NCI-H128 (cell line): ENCODE data around the gene GRB7.
"Not testable (repeated sequence)": the region's sequence is repeated elsewhere in the genome, so short reads cannot be mapped to it uniquely, and the experiment has no call there.

Experiments used
- DNase-seq: peaks from one replicate; lab custom pipeline; 2025; ENCODE audit not compliant: unreplicated experiment; lab: John Stamatoyannopoulos, UW

Gene GRB7

DNA sequence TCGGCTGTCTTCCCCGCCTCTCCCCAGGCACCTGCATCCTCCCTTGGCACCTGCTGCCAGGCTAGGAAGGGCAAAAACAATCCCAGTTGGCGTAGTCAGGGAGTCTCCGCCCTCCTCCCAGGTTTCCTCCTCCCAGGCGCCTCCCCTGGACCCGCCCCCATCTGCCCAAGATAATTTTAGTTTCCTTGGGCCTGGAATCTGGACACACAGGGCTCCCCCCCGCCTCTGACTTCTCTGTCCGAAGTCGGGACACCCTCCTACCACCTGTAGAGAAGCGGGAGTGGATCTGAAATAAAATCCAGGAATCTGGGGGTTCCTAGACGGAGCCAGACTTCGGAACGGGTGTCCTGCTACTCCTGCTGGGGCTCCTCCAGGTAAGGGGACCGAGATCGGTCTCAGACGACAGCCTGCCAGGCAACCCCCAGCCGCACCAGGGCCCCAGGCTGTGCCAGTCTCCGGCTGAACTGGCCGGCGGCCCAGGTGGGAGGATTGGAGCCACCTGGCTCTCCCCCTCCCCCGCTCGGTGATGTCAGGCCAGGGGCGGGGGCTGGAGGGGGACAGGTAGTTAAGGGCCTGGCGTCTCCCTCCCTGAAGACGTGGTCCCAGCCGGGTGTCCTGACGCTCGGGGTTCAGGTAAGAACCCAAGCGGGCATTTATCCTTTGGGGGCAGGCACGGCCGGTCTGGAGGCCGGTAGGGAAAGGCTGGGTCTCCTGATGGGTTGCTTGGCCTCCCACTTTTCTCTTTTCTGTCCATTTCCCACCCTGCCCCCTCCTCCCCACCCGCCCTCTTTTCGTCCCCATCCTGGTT is at the start of gene GRB7:
GRB7 (plus strand) TSS at position 179 of the 808 bp plus-strand sequence. CDS start 4,364 bp downstream, outside the sequence.
- DNase-seq: peak; percentile 67

DNA sequence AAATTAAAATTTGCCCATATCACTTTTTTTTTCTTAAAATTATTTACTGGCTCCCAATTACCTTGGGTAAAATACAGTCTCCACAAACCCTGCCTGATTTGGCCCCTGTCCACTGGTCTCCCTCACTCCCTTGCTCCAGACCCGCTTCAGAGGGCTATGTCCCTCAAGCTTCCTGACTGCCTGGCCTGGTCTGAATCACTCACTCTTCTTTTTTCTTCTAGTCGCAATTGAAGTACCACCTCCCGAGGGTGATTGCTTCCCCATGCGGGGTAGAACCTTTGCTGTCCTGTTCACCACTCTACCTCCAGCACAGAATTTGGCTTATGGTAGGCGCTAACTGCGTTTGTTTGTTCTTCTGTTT is 49.3 kb upstream of the GRB7 start:
- no peak for DNase-seq

DNA sequence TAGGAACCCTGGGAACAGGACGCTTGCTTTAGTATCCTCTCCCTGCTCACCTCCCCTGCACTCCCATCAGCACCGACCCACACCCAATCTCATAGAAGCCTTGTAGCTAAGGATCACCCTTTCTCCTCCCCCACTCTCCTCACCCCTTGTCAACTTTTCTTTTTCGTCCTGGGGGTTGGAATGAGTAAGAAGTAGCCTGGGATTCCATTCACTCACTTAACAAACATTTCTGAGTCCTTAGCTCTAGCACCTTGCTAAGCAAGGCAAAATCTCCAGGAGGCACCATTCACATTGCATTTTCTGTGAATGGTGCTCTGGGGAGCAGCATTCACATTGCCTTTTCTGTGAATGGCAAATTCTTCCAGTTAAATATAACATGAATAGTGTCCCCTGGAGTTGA is 48.8 kb upstream of the GRB7 start:
- no peak for DNase-seq

DNA sequence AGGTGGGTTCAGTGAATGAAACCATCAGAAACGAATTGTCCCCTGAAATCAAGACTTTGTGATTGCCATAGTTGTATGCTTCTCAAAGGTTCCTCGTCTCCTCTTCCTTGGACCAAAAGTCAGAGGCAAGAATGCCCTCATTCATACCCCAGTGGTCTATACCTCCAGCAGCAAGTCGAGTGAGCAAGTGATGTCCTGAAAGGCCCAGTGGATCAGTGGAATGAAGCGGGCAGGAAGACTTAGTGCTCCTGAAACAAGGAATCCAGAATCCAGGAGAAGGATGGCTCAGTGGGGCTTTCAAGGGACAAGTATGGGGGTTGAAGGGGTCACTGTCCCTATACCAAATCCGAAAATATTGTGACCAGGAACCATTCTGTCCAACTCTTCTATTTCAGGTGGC is 43.1 kb upstream of the GRB7 start:
- no peak for DNase-seq

DNA sequence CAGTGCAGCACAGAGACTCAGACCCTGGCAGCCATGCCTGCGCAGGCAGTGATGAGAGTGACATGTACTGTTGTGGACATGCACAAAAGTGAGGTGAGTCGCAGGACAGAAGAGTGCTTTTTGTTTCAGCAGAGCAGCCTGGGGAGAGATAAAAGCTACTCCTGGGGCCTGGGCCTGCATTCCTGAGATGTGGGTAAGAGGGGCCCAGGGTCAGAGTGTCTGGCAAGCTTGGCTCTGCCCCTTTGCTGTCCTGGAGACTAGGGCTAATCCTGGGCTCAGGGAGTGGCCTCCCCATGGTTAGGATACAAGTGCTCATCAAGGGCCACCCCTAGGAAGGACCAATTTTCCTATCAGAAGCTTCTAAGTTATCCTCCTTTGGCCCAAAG is 42.7 kb upstream of the GRB7 start:
- DNase-seq: no peak

DNA sequence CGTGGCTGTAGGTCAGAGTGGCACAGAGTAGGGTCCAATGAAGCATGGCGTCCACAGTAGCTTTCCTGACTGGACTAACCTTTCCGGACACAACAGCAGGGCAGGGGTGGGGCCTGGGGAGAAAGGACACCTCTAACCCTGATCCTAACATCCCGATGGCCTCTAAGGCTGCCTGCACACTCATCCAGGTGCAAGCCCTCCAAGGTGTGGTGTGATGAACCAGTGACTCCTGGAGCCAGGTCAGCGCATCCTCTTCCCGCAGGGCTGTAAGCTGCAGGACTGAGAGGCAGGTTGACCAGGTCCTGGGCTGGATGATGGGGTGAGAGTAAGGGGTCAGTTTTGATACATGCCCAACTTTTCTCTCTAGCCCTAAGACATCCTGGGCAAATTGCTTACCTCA is 41.0 kb upstream of the GRB7 start:
- no peak for DNase-seq

DNA sequence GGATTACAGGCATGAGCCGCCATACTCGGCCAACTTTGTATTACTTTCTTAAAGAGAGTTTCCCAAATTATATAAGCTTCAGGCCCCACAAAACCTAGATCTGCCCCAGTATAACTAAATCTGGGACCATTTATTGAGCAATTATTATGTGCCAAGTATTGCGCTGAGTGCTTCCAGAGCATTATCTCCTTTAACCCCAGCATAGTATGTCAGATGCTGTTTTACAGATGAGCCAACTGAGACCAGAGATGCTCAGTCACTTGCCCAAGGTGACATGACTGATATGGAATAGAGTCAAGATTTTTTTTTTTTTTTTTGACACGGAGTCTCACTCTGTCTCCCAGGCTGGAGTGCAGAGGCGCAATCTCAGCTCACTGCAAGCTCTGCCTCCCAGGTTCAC is 39.8 kb upstream of the GRB7 start:
- DNase-seq: no peak

DNA sequence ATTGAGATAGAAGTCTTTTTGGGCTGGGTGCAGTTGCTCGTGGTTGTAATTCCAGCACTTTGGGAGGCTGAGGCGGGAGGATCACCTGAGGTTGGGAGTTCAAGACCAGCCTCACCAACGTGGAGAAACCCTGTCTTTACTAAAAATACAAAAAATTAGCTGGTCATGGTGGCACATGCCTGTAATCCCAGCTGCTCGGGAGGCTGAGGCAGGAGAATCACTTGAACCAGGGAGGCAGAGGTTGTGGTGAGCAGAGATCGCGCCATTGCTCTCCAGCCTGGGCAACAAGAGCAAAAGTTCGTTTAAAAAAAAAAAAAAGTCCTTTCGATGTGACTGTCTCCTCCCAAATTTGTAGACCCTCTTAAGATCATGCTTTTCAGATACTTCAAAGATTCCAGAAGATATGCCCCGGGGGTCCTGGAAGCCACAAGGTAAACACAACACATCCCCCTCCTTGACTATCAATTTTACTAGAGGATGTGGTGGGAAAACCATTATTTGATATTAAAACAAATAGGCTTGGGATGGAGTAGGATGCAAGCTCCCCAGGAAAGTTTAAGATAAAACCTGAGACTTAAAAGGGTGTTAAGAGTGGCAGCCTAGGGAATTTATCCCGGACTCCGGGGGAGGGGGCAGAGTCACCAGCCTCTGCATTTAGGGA is 38.5 kb upstream of the GRB7 start:
- DNase-seq: not testable (repeated sequence)

DNA sequence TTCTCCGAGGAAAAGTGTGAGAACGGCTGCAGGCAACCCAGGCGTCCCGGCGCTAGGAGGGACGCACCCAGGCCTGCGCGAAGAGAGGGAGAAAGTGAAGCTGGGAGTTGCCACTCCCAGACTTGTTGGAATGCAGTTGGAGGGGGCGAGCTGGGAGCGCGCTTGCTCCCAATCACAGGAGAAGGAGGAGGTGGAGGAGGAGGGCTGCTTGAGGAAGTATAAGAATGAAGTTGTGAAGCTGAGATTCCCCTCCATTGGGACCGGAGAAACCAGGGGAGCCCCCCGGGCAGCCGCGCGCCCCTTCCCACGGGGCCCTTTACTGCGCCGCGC is 38.0 kb upstream of the GRB7 start, which contains the start of gene ERBB2:
ERBB2 (plus strand) TSS at position 247 of the 330 bp plus-strand sequence. CDS start 175 bp downstream, outside the sequence.
- no peak for DNase-seq

DNA sequence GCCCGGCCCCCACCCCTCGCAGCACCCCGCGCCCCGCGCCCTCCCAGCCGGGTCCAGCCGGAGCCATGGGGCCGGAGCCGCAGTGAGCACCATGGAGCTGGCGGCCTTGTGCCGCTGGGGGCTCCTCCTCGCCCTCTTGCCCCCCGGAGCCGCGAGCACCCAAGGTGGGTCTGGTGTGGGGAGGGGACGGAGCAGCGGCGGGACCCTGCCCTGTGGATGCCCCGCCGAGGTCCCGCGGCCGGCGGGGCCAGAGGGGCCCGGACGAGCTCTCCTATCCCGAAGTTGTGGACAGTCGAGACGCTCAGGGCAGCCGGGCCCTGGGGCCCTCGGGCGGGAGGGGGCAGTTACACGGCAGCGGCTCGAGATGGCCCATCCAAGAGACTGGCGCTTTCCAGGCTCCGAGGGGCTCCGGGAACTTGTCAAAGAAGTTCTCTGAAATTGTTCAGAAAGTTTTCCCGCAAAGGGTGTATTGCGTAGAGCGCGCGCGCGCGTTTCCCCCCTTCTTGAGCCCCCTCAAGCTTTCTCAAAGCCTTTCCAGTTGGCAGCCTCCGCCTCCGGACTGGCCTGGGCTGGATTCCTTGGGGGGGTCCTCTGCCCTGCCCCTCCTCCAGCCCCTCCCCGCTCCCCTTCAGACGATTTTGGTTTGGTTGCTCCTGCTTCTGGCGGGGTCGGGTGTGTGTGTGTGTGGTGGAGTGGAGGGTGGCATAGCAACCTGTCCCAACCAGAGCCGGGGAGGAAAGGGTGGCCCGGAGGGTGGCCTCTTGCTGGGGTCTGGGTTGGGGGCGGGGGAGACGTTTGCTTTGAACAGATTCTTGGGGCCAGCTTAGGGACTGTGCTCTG is 37.4 kb upstream of the GRB7 start:
- DNase-seq: no peak

DNA sequence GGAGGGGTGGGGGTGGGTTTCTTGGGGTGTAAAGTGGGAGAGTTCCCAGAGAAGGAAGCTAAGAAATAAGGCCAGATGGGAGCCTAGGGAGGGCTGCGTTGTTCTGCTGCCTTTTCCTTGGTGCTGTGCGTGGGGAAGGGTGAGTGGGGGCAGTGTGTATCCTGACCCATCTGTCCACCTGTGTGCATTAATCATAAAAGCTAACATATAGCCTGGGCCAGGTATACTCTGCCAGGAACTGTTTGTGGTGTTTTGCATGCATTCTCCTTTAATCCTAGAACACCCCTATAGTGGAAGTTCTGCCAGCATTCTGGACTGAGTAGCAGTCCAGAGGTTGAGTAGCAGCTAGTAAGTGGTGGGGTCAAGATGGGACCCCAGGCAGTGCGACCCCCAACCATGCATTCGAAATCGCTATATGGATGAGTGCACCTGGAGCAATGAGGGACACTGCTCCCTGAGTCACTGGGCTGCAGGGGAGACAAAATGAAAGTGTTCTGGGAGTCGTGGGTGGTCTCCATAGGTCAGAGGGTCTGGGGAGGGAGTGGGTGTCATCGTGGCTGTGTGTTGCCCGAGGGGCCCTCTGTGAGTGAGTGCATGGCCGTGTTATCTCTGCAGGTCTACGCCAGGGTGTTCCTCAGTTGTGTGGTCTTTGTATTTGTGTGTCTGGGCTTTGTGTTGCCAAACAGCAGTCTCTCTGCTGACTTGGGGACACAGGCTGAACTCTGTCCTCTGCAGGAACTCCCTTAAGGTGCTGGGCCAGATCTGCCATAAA is 36.5 kb upstream of the GRB7 start:
- DNase-seq: no peak

DNA sequence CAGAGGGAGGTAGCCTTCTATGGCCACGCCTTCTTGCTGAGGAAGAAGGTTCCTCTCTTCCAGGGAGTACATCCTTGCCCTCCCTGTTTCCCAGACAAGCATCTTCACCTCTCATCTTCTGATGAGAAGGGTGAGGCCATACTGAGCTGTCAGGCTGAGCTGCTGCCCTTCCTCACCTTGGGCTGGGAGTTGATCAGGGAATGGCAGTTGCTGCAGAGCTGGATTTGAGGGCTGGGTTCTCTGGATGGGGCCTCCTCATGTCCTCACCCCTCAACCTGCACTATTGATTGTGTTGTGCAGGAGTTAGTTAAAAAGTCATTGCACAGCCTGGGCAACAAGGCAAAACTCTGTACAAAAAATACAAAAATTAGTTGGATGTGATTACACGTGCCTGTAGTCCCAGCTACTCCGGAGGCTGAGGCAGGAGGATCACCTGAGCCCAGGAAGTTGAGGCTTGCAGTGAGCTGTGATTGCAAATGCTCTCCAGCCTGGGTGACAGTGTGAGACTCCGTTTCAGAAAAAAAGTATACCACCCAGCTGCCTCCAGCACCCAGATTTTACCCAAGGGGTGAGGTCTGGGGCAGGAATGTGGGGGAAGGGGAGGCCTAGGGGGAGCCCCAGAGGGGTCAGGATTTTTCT is 35.8 kb upstream of the GRB7 start:
- DNase-seq: no peak

DNA sequence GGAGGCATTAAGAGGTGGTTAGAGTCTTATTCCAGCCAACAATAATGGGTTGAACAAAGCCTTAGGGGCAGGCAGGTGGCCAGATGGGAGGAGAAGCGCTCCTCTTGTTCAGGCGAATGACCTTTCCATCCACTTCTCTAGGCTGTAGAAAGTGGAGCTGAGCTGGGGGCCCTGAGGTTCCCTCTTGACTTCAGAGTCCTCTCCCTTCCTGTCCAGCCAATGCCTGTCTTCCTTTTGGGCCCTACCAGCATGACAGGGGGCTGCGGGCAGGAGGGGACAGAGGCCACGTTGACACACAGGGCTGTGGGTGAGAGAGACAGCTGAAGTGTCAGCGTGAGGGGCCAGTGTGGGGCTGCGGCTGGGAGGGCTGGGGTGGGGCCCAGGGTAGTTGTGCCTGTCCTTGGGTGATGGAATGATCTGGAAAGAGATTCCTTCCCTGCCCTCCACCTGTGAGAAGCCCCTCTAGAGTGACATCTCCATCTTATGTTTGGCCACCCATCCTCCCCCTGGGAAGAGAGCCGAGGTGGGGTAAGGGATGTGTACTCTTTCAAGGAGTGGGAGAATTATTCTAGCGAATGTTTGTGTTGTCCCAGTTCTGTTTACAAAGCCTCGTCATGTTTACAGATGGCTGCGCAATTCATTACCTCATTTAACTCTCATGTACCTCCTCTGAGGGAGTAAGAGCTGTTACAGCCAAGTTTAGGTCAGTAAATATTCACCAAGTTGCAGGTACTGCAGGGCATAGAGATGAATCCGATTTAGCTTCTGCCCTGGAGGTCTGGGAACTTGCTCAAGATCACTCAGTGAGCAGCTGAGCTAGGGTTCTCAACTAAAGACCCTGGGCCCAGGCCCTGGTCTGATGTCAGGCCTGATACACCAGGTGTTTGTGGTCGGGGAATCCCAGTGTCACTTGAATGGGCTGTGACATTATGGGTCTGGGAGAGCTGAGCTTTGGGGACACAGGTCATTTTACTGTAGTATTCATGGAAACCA is 34.5 kb upstream of the GRB7 start:
- no peak for DNase-seq

DNA sequence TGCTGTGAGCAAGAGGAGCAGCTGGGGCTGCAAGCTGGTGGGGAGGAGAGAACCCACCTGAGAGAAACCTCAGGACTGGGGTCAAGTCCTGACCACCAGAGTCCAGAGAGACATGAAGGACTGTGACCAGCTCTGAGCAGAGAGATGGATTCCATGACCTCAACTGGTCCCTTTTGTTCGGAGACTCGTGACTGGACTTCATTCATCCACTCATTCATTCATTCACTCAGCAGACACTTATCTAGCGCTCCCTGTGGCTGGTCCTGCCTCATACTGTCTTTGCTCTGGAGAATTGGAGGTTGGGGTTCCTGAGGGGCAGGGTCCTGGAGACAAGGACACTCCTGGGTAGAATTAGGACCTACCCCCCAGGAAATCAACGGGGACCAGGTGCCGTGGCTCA is 33.8 kb upstream of the GRB7 start:
- DNase-seq: no peak

DNA sequence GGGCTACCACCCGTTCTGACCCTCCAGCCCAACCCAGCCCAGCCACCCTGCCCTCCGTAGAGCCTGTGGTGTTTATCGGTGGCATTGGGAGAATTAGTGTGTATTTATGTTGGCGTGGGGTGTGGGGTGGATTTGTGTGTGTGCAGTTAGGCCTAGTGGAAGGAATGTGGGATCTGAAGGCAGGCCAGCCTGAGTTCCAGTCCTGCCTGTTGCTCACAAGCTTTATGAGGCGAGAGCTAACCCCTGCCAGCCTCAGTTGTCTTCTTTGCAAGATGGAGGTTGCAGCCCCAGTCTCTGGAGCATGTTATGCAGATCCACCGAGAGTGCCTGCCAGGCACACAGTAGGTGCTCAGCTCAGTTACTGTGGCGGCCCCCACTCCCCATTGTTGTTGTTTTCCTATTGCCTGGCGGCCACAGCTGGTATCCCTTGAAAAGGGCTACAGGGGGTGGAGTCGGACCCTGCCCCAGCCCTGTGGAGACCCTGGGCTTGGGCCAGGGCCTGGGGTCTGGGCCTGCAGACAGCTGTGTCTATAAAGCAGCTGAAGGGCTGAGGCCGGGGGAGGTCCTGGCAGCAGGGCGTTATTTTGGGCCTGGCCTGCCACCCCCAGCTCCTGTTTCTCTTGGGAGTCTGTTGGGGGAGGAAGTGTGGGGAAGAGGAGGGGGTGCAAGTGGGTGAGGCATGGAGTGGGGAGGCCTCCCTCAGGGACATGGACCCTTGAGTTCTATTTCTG is 32.8 kb upstream of the GRB7 start:
- DNase-seq: no peak

DNA sequence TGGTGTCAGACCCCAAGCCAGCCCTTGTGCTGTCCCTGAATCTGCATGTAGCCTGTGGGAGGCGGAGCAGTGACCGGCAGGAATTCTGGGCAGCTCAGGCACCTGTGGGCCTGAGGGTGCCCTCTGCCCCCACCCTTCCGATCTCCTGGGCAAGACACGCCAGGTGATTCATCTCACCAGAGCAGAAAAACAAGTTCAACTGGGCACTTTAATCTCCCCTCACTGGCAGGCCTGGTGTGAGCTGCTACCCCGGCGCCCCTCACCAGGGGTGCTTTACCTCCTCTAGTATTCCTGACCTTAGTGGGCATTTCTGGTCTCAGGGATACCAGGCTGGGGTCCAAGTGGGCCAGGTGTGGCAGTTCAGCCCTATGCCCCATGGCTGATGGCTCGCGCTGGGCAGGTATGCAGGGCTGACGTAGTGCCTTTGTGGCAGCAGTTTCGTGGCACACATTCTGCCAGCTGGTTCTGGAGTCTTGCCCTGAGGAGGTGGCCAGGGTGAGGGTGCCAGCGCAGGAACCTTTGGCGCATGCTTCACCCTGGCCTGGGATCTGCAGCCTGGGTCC is 31.9 kb upstream of the GRB7 start:
- no peak for DNase-seq

DNA sequence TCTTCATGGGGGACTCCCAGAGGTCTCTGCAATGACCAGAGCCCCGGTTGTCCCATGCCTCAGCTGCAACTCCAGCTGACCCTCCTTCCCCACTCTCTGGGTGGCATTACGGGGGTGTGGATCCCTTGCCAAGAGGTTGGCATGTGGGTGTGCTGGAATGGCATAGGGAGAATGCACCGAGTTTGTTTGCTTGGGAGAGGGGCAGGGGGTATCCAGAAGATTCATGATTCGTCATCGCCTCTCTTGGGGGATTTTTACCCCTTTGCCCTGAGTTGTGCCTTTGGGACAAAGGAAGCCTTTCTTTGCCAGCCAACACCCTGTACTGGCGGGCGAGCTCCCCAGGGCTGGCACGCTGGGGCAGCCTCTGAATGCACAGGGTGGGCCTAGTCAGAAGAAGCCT is 31.4 kb upstream of the GRB7 start:
- DNase-seq: no peak

DNA sequence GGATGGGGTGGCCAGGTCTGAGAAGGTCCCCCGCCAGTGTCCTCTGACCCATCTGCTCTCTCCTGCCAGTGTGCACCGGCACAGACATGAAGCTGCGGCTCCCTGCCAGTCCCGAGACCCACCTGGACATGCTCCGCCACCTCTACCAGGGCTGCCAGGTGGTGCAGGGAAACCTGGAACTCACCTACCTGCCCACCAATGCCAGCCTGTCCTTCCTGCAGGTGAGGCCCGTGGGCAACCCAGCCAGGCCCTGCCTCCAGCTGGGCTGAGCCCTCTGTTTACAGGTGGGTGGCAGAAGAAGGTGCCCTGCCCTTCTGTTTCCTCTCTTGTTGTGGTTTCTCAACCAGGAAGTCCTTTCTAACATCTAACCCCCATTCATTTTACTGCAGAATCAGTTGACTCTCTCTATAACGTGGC is 30.8 kb upstream of the GRB7 start:
- no peak for DNase-seq
